GM12874 (cell line): ENCODE measurements around the gene CEACAM16.

Experiments
- CTCF ChIP-seq: IDR thresholded peaks from 2 replicates; pipeline ENCODE4 v1.5.1; 2011; ENCODE audit warnings: low read depth, mild to moderate bottlenecking, control low read depth, low read length, moderate library complexity; ENCODE audit not compliant: insufficient read depth

Gene CEACAM16

GRCh38 chr19:44758596-44758995 is 59.6 kb downstream of the CEACAM16 start:
- TF ChIP-seq CTCF = no peak

DNA sequence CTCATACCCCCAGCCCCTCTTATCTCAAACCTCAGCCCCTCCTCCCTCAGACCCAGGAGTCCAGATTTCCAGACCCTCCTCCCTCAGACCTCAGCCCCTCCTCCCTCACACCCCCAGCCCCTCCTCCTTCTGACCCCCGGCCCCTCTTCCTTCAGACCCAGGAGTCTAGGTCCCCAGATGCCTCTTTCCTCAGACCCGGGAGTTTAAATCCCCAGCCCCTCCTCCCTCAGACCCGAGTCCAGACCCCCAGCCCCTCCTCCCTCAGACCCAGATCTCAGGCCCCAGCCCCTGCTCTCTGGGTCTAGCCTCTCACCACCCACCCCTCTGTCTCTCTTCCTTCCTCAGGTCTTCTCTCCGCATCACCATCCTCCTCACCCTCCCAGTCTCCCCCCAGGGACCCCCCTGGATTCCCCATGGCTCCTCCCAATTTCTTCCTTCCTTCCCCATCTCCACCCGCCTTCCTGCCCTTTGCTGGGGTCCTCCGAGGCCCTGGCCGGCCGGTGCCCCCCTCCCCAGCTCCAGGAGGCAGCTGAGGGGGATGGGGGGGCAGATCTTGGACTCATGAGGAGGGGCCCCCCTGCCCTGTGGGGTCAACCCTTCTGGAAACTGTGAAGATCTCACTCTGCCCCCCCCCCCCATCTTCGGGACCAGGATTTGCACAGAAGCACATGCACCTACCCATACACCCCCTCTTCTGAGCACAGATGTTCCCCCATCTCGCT is 60.3 kb downstream of the CEACAM16 start:
- no peak for TF ChIP-seq CTCF
